NCI-H146 treated with DMSO at 0.1 percent for 48 hours (cell line): ENCODE data around the gene DIDO1.

Experiments used
- DNase-seq: peaks from one replicate; lab custom pipeline; 2025; ENCODE audit not compliant: unreplicated experiment; lab: John Stamatoyannopoulos, UW

The DIDO1 gene

GRCh38 chr20:62837790-62838127, 88.5 kb downstream of the DIDO1 start:
- no peak for DNase-seq

- no peak for DNase-seq
Measured at GRCh38 chr20:62836967-62837490, 89.3 kb downstream of the DIDO1 start.

DNA sequence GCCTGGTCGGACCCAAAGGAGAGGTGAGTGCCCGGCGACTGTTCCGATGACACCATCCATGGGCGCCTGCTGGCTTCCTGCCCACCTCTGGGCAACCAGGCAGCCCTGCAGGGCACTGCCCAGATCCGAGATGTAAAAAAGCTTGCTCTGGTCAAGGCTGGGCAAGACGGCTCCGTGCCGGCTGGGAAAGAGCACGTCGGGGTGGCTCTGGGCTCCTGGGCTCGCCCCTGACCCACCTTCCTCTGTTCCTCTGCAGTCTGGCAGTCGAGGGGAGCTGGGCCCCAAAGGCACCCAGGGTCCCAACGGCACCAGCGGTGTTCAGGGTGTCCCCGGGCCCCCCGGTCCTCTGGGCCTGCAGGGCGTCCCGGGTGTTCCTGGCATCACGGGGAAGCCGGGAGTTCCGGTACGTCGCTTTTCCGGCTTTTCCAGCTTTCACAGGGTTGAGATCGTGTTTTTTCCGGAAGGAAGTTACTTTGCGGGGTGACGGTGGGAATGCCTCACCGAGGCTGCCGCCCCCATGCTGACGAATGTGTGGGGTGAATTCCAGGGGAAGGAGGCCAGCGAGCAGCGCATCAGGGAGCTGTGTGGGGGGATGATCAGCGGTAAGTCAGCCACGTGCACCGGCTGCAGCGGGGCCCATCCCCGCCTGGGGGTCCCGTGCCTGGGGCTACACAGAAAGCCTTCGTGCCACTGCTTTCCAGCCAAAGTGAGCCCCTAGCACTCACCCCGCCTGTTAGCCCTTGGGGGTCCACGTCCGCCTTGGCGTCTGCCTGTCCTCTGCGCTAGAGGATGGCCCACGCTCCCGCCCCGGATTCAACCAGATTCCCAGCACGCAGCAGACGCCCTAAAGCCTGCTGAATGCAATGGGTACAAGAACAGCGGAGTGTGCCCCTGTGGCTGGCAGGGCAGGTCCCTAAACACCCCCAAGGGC, 90.1 kb downstream of the DIDO1 start:
- no peak for DNase-seq

DNA sequence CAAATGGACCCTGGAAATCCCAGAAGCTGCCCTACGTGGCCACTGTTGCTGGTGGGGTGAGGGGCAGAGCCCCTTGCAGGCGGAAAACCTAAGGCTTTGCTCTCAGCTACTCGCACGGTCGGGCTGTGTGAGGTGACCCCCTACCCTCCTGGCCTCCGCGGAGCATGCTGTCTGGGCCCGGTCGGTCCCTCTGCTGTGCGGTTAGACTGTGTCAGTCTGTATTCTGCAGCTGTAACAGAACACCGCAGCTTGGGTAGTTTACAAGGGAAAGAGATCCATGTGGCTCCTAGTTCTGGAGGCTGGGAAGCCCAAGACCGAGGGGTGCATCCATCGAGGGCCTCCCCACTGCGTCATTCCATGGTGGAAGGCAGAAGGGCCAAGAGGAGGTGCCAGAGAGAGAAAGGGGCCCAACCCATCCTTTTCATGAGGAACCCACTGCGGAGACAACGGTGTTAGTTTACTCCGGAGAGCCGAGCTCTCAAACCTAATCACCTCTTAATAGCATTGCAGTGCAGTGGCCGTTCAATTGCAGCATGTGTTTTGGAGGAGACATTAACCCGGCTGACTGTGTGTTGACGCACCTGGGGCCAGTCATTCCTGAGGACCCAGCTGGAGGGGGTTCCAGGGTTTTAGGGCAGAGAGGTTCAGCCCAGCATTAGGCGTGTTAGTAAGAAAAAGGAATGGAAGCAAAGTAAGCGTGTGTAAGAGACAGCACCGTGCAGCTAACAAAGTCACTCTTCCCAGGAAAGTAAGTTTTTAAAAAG, 91.2 kb downstream of the DIDO1 start:
- DNase-seq: no peak

- no peak for DNase-seq
Measured at GRCh38 chr20:62832951-62833391, 93.3 kb downstream of the DIDO1 start.

DNA sequence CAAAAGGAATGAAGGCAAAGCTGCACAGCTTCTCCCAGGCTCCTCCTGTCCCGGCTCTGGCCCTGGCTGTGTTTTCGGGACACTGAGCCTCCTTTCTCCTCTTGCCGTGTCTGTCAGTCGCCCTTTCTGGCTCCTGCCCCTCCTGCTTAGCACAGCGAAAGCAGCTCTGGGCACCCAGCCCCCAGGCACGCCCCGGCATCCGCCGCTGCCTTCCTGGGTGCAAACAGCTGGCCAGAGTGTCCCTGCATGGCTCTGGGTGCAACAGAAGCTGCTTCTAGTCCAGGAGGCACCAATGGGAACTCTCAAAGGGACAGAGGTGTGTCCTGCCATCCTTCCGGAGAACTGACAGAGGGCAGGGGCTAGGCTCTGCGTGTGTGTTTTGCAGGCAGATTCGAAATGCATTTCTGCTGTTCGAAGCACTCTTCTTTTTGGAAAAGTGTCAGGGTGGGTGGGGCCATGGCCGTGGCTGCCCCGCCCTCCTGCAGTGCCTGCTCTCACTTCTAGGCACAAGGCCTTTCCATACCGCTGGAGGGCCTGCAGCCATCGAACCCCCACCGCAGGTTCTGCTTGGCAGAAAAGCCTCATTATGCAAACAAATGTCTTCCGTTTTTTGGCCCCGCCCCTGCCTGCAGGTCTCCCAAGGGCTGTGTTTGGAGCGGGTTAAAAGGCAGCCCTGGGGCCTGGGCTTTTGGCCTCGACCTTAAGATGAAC, 93.9 kb downstream of the DIDO1 start:
- no peak for DNase-seq

- no peak for DNase-seq
Measured at GRCh38 chr20:62831854-62832211, 94.5 kb downstream of the DIDO1 start.

DNA sequence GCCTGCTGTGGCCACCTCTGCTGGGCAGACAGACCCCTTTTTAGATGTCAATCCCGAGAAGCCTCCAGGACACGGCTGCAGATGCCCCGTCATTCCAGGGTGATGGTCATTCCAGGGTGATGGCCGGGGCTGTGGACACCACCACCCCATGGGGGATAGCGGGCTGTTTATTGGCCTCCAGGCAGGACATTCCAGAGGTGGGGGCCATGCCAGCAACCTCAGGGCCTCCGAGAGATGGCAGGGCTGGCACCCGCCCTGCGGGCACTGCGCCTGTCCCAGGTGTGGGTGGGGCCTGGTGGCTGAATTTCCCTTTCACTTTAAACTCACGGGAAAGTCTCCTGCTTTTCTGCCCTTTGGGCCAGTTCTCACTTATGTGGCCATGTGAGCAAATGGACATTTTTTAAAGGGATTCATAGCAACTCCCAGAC, 94.9 kb downstream of the DIDO1 start:
- DNase-seq: no peak

GRCh38 chr20:62830821-62831220, 95.5 kb downstream of the DIDO1 start:
- DNase-seq: no peak

DNA sequence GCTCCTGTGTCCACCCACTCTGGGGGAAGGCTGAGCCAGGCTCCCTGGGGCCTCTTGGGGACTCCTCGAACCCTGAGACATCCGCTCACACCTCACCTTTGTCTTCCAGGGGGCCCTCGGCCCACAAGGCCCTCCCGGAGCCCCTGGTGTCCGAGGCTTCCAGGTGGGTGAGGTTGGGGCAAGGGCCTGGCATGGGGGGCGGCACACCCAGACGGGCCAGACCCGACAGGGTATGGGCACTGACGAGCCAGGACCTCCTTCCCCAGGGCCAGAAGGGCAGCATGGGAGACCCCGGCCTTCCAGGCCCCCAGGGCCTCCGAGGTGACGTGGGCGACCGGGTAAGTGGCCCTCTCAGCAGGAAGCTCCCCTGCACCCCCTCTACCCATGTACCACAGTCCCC, 96.1 kb downstream of the DIDO1 start:
- no peak for DNase-seq

GRCh38 chr20:62829231-62830230, 96.8 kb downstream of the DIDO1 start:
- DNase-seq: no peak

GRCh38 chr20:62828511-62829230, 97.6 kb downstream of the DIDO1 start:
- DNase-seq: no peak

DNA sequence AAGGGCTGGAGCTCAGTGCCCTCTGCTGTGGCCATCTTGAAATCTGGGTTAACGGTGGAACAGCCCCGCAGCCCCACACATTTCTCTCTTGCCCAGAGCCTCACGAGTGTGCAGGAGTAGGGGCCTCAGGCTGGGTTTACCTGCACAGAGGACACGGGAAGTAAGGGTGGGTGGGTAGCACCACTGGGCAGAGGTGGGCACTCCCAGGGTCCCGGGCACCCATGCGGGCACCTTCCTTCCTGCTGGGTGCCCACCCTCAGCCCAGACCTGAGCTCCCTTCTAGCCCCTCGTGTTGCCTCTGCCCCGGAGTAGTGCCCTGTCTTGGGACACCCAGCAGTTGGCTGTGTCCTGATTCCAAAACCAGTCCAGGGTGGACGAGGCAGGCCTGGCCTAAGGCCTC, 98.3 kb downstream of the DIDO1 start:
- no peak for DNase-seq
